GM18499 (cell line): ENCODE results near the gene UEVLD.

Experiments
- ATAC-seq: cut with Tn5 transposase; IDR thresholded peaks from one replicate; pipeline ENCODE4 v1.9.1; 2021; ENCODE audit warnings: moderate number of reproducible peaks; ENCODE audit not compliant: insufficient read depth, unreplicated experiment

UEVLD gene

GRCh38 chr11:18590571-18590970 is 2.0 kb upstream of the UEVLD start:
- ATAC-seq, result no peak

- ATAC-seq, result no peak
Observed at GRCh38 chr11:18581825-18582224, 6.7 kb downstream of the UEVLD start.

- no peak for ATAC-seq
Observed at GRCh38 chr11:18580113-18580766, 8.3 kb downstream of the UEVLD start.

- no peak for ATAC-seq
Observed at GRCh38 chr11:18578975-18579598, 9.4 kb downstream of the UEVLD start.

- no peak for ATAC-seq
Observed at GRCh38 chr11:18575361-18575760, 13.2 kb downstream of the UEVLD start.

- ATAC-seq, result no peak
Observed at GRCh38 chr11:18567081-18567480, 21.5 kb downstream of the UEVLD start.

GRCh38 chr11:18566406-18566805 is 22.1 kb downstream of the UEVLD start:
- ATAC-seq, result no peak

- no peak for ATAC-seq
Observed at GRCh38 chr11:18564149-18564548, 24.4 kb downstream of the UEVLD start.

- no peak for ATAC-seq
Observed at GRCh38 chr11:18563090-18563730, 25.3 kb downstream of the UEVLD start.

- ATAC-seq, result no peak
Observed at GRCh38 chr11:18548001-18548400, 40.5 kb downstream of the UEVLD start.

GRCh38 chr11:18540207-18541009 is 48.1 kb downstream of the UEVLD start:
- ATAC-seq, result no peak

GRCh38 chr11:18536209-18536608 is 52.3 kb downstream of the UEVLD start:
- no peak for ATAC-seq

- ATAC-seq, result no peak
Observed at GRCh38 chr11:18534245-18534644, 54.3 kb downstream of the UEVLD start.

GRCh38 chr11:18533365-18533764 is 55.2 kb downstream of the UEVLD start:
- no peak for ATAC-seq

GRCh38 chr11:18527512-18527911 is 61.0 kb downstream of the UEVLD start:
- ATAC-seq, result no peak

- peak; percentile 74 for ATAC-seq
Observed at GRCh38 chr11:18526521-18527296, 61.8 kb downstream of the UEVLD start, which contains the start of gene TSG101. Gene TSG101, minus strand, starts transcription at chr11:18526942. Its CDS starts 126 bp downstream, at chr11:18526816.

- ATAC-seq, result no peak
Observed at GRCh38 chr11:18526130-18526520, 62.4 kb downstream of the UEVLD start.

- ATAC-seq, result no peak
Observed at GRCh38 chr11:18524248-18524647, 64.3 kb downstream of the UEVLD start.

- ATAC-seq, result no peak
Observed at GRCh38 chr11:18523084-18523483, 65.5 kb downstream of the UEVLD start.

- no peak for ATAC-seq
Observed at GRCh38 chr11:18522388-18522787, 66.1 kb downstream of the UEVLD start.
